GM19239 (cell line): ENCODE data around the gene BFSP2.

Experiments used
- DNase-seq: peaks from one replicate; pipeline ENCODE4 v3.0.0; 2011; ENCODE audit warnings: low spot score; ENCODE audit not compliant: insufficient read length
- FAIRE-seq: peaks from 2 replicates; lab custom pipeline; 2011; peaks lifted over from hg19 to GRCh38; lab: Jason Lieb, UNC

Gene BFSP2

DNA sequence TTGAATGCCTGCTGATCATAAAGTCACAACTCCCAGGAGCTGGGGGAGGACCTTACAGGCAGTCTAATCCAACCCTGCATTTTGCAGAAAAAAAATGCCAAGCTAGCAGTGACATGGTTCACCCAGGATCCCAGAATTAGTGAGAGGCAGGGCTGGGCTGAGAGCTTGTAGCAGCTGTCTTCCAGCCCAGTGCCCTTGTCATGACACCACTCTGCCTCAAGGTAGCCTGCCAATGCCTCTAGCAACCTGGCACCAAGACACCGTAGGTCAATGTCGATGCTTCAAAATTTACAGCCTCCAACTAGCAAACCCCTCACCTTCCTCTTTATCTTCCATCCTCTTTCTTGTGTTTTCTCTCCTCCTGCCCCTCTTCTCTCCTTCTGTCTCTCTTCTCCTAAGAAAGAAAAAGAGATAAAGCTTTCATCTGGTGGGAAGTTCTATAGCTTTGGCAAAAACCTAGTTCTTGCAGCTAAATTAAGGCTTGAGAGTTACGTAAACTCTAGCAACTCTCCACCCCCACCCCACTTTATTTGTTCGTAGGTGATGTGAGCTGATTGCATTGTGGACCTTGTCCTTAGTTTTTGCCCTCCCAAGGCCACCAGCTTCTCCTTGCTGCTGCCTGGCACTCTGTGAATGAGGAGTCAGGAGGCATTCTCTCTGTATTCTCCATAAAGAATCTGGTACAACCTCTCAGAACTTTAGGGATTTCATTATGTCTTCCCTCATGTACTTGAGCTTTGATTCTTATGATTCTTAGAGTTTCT is 18.3 kb upstream of the BFSP2 start:
- DNase-seq (no peak), FAIRE-seq (no peak)

DNA sequence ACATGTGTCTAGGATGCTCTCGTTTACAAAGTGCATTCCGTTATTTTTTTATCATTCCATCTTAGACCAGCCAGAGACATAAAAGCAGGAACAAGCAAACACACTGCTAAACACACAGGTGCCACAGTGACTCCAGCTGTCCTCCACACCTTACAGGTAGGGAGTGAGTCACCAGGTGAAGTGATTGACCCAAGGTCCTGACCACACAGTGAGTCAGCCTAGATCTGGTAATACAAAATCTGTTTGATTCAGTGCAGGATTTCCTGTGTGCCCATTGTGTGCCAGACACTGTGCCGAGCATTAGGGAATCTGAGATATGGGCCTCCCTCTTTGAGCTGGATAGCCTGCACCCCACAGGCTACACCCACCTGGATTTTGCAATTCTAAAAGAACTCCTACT is 16.7 kb upstream of the BFSP2 start:
- DNase-seq: no peak
- no peak for FAIRE-seq

DNA sequence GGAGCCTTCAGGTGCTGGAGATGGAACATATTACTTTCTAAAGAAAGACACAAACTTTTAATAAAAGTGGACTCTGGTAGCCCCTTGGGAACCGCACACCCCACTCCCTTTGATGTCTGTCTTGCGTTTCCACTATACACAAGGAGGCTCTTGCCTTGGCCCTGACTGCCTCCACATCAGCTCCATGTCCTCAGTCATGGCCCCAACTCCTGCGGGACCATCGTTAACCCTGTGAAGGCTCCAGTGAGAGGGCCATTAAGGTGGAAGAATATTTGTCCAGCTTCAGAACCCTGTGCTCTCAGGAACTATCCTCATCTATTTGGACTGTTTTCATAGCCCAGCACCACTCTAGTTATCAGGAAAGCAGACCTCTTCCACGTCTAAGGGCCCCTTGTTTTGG is 16.1 kb upstream of the BFSP2 start:
- FAIRE-seq (no peak), DNase-seq (no peak)

DNA sequence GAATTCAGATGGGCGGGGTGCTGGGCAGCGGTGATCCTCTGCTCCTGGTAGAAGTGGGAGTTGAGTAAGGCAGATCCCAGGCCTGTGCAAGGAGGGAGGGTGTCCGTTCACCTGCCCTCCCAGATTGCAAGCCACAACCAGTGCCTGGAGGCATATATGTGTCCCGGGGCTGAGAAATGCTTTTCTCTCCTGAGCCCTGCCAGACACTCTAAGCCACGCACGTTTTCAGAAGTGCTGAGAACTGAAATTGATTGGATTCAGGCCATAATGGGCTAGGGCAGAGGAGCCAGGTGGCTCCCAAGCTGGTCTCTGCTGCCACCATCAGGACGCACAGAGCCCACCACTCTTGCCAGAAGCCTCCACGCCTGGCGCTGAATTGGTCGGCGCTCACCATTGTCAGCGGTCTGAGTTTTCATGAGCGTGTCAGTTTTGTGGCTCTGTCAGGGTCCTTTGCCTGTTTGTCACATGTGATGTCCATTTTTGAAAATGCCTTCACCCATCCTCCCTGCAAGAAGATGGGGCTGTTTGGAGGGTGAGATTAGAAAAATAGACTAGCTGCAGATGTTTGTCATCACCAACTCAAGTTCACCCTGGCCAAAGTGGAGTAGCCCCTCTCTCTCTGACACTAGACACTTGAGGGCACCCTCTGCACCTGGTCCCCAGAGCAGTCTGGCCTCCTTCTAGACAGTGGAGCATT is 15.4 kb upstream of the BFSP2 start:
- FAIRE-seq: peak; percentile 91
- DNase-seq: peak; percentile 58

DNA sequence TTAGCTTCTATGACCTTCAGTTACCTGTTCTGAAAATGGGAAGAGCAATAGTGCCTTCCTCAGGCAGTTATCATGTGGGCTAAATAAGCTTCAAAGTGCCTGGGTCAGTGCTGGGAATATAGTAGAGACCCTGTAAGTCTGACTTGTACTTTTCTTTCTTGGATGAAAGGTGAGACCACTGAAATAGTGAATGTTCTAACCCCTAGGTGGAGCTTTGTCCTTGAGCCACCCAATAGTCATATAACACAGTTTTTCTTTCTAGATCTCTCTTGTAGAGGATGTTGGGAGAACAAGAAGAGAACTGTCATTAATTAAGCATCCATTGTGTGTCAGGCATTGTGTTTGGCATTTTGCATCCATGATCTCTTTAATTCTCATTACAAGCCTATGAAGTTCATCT is 13.0 kb upstream of the BFSP2 start:
- FAIRE-seq (no peak), DNase-seq (no peak)

DNA sequence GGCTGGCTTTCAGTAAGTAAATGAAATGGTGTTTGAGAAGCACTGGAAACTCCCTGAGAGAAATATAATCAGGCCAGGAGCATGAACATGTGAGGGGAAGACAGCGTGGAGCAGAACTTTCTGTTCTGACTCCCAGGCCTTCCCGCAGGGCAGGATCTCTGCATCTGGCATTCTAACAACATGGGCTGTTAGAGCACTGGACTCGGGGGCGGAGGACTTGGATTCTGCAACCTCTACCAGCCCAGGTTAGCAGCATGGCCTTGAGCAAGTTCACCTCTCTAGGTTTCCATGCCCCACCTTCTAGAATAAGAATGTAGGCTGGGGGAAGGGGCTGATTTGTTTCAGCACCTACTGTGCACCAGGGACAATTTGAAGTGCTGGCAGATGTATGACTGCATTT is 12.5 kb upstream of the BFSP2 start:
- FAIRE-seq: no peak

DNA sequence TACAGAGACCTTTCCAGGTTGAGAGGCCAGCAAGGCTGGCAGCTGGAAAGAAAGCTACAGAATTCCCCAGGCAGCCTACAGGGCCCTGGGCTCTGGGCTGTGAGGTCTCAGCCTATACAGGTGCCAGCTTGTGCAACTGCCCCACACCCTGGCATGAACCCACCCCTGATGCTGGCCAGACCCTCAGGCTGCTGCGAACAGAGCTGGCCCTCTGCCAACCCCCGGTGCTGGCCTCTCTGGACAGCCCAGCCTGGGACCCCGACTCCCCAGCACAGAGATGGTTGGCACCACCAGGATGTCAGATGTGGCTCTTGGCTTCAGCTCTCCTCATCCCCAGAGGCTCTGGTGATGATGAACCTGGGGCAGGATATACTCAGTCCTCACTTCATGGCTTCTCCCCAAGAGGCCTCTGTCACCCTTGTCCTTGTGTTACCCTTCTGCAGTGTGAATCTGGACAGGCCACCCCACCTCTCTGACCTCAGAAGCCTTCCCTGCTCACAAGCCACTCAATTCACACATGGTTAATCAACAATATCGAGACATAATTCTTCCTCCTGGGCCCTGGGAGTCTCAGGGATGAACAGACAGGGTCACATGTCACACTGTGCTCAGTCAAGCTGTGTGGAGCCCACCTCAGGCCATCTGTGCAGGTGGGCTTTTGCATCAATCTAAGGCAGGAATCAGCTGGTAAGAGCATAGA is 11.0 kb upstream of the BFSP2 start:
- DNase-seq (no peak), FAIRE-seq (no peak)

More for the DNA sequence above, 12.5 kb upstream of the BFSP2 start:
- no peak for DNase-seq

DNA sequence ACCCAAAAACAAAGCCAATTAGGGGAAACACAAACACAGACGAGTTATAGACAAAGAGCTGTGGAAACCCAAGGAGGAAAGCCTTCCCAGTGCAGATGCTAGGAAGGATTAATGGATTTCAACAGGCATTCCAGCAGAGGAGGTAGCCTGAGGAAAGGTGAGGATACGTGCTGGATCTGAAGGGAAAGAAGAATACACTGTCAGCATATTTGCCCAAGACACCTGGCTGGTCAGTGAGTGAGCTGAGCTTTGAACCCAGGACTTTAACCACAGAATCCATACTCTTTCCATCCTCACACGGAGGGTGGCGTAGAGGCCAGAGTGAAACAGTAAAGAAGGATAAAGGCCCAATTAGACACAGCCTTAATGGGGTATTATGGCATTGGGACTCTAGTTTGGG is 9.1 kb upstream of the BFSP2 start:
- FAIRE-seq (no peak), DNase-seq (no peak)

DNA sequence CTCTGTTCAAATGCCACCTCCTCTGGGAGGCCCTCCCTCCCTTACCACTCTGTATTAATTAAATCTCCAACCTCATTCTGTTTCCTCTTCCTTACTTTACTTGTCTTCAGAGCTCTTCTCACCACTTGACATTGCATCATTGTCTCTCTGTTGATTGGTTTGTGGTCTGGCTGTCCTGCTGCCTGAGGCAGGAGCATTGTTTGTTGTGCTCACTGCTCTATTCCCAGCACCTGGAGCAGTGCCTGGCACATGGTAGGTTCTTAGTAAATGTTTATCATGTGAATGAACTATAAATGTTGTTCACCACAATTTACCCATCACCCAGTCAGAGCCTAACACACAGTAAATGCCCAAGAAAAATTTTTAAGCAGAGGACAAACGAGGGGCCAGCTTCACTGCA is 6.7 kb upstream of the BFSP2 start:
- DNase-seq (no peak), FAIRE-seq (no peak)

DNA sequence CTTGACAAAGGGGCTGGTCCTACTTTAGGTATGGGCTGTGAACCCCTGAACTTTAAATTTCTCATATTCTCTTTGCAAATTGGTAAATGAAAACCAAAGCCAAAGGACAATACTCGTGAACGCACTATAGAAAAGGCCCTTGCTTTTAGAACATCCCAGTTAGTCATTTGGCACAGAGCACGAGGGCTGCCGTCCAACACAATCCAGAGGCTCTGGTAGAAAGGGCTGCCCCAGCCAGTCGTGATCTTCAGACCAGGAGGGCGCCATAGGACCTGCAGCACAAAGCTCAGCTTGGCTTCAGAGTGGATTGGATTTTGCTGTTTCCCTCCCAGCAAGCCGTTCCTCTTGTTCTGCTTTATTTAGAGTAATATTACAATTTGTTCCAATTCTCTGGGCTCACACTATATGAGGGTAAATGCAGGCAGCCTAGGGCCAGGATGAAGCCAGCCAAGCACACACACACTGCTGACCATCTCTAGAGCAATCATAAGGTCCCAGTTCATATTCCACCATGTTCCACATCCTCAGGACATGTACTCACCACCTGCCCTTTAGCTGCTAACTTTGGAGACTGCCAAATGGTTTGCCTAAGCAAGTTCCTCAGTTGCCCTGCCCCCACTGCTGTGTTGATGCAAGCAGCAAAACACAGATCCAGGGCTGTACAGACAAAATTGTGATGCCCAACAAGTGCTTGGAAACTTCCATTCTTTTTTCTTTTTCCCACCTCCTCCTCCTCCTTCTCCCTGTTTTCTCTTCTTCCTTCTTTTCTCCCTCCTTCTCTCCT is 6.0 kb upstream of the BFSP2 start:
- DNase-seq (no peak), FAIRE-seq (no peak)

DNA sequence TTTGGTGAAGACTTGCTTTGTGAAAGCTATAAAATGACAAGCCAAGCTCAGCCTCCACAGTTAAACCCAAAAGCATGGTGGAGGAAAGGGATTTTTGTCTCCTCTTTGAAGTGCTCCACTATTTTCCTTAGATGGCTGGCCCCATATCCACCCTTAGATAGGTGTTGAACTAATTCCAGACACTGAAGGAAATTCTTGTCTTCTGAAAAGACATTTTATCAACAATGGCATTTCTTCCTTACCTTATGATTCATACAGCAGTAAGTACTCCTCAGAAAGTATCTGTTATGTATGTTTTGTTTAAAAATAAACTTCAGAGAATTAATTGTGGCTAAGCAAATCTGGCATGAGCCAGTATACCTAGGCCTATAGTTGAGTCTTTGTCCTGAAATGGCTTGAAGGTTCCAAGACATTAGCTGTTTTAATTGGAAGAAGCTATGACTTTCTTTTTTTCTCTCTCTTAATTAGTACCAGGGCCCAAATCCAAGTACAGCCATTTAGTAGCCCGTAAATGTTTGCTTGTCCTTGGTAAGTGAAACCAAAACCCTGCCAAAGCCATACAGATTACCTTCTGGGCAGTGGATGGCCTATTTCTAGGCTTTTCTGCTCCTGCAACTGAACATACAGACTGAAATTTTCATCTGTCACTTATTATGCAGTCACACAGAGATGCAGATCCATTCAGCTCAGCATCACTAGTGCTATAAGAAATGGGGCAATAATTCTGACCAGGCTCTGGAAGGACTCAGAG is 5.1 kb upstream of the BFSP2 start:
- DNase-seq: no peak

DNA sequence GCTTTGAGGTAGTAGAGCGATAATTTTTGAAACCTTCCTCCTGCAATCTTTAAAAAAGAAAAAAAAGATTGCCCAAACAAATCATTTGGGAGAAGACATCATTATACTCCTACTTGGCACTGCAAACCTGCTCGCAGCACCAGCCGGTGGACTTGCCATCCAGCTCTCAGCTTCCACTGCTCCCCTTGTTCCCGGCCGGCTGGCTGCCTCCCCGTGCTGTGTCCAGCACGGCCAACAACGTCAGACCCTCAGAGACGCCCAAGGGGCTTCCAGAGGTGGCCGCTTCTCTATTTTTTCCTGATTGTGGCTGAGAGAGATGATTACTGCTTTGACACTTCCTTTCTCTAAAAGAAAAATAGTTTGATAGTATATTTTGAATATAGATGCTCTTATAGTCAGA is 3.0 kb upstream of the BFSP2 start:
- FAIRE-seq (no peak), DNase-seq (no peak)

More for the DNA sequence above, 5.1 kb upstream of the BFSP2 start:
- no peak for FAIRE-seq

DNA sequence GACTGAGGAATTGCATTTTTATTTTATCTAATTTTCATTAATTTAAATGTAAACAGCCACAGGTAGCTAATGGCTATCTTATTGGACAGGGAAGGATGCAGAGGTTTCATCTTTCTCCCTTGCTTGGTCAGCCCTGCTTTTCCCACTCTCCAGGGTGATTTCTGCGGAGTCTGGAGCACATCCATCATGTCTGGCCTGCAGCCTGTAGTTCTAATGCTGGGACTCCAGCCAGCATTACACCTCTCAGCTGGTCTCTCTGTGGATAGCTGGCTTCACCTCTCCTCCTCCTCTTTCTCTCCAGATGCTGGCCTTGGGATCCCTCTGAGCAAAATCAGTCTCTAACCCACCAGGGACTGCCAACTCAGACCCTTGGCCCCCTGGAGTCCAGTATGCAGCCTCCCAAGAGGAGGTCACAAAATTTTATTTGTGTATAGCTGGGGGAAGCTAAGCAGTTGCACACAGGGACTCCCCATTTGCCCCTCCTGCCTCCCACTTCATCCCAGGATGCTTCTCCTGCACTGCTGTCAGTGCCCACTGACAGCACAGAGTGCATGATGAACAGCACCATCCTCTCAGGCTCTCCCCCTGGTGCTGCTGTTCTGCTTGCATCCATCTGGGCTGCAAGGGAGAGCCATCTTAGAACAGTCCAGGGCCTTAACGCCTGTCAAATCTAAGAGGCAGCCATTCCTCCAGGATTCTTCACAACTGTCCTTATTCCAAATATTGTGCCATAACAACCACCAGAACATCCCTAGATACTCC is 1.7 kb downstream of the BFSP2 start:
- no peak for FAIRE-seq
- no peak for DNase-seq

DNA sequence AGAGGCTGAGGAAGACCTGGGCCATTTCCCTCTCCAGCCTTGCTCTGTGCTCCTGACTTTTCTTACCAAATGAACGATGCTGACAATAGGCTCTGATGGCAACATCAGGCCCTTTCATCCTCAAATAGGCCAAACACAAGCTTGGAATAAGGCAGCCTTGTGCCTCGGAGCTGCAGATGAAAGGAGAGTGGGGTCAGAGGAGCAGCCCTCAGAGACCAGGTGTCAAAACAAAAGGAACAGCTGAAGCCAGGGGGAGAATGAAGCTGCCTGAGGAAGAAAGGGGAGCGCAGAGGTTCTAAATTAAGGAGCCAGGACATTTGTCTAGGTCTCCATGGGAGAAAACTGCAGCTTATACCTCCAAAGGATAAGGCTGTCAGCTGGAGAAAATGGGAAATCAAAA is 5.1 kb downstream of the BFSP2 start:
- FAIRE-seq (no peak), DNase-seq (no peak)

DNA sequence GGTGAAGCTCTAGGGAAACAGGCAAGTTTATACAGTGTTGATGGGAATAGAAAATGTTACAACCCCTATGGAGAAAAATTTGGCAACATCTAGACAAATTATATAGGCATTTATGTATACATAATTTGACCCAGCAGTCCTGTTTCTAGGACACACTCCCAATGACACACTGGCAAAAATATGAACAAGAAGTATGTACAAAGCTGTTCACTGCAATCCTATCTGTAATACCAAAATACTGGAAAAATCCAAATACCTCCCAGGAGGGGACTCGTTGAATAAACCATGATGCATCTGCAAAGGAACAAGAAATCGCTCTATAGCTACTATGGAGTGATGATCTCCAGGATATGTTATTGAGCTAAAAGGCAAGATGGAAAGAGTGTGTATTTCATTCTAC is 8.5 kb downstream of the BFSP2 start:
- DNase-seq (no peak), FAIRE-seq (no peak)

DNA sequence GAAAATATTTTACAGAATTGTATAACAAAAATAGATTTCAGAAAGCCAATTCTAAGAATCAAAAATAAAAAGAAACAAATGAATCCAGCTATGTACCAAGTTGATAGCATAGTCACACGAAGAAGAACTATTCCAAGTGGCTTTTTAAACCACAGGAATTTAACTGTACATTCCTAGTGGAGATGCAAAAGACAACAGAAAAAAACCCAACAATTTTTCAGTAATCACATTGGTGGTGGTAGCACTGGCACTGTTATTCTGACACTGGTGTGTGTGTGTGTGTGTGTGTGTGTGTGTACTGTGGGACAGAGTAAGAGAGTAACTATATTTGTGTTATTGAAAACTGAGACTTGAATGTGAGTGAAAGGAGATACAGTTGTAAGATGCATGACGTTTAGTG is 9.1 kb downstream of the BFSP2 start:
- DNase-seq (no peak), FAIRE-seq (no peak)

DNA sequence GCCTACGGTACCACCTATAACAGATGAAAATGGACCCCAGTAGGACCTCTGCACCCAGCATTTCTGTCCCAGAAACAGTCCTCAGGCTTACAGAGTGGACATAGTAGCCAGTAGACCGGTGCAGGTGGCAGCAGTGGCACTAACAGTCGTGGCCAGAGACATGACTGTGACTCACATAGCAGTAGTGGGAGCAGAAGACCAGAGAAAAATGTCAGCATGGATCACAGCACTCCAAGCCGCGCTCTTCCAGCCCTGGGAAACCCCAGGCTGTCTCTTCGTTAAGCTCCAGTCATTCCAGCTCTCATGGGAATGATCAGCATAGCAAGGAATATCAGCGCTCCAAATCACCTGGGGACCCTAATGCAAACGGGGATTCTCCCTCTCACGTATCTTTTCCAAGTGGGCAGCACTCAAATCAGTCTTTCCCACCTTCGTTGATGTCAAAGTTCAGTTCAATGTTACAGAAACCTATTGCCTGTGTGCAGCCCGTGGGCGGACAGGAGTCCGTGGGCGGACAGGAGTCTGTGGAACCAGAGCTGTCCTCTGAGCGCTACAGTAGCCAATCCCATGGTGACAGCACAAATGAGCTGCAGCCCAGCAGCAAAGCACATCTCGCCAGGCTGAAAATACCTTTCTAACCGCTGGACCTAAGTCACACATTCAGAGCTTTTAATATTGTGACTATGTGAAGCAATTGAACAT is 10.5 kb downstream of the BFSP2 start:
- FAIRE-seq (no peak), DNase-seq (no peak)
